ENCODE results near the gene SYNDIG1.

The SYNDIG1 gene

DNA sequence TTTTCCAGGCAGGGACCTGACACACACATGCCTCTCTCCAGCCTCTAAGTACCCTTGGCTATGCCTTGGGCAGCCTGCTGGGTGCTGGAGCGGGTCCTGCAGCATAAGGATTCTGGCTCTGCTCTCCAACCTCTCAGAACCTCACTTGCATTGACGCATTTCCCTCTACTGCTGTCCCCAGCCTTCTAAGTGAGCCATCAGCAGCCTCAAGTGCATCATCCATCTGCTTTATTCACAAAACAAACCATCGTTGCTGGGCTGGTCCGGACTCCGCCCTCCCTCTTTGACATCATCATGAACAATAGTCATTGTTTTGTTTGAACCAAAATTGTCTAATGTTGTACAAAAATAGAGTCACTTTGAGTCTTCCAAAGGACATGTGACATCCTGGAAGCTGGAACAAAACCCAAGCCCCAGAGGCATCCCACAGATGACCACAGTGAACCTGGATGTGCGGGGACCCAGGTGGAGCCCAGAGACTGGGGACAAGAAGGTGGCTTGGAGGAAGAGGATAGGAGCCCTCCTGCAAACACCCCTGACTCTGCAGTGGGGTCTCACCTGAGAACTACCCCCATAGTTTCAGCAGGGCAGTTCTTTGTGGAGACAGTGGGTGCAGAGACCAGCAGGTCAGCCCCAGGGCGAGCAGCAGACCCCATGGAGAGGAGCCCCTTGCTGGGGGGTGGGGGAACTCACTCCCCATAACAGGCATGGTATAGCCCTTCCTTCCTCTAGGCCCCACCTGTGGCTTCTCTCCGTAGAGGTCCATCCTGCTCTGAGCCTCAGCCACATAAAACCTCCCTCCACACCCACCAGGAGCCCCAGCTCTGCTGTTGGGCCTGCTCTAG, 230.1 kb downstream of the SYNDIG1 start:
- DNase-seq, result no peak

DNA sequence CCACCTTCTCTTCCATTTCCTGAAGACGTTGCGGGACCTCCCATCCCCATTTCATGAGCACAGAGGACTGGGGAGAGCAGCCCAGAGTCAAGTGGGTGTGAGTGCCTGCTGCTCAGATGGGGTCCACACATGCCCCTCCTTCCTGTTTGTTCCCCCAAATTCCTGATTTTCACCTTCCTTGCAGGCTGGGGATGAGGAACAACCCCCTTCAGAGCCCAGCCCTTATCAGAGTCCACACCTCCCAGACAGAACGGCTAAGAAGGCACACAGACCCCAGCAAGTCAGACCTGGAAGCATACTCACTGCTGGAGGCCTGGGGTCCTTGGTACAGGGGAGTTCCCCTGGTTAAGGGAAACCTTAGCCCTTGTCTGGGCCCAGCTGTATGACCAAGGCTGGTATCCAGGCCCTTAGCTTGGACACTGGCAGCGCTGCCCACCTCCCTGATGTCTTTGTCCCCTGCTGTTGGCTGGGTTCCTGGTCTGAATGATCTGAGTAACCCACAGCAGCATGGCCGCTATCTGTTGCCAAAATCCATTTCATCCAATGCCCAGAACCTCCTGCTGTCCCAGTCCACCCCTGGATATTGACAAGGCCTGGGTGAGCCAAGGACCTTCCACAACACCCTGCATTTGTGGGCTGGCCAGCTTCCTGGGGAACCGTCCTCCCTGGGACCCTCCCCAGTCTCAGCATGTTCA, 230.9 kb downstream of the SYNDIG1 start:
- no peak for DNase-seq

- no peak for DNase-seq
Observed at GRCh38 chr20:24701027-24701426, 231.6 kb downstream of the SYNDIG1 start.

DNA sequence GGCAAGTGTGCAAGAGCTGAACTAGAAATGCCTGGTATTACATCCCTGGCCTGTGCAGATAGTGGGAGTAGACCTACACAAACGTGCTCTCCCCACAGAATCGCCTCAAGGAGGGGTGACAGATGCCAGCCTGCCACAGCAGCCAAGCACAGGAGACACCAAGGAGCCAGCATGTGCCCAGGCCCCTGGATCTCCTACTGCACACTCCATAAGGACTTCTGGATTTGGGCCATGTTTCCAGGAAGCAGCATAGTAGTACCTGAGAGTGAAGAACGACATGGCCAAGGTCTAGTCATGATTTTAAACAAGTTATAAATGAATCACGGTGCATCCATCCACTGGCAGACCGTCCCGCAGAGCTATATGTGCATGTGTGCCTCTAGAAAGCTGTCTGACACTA, 232.2 kb downstream of the SYNDIG1 start:
- no peak for DNase-seq

GRCh38 chr20:24702501-24703283, 233.3 kb downstream of the SYNDIG1 start:
- no peak for DNase-seq

DNA sequence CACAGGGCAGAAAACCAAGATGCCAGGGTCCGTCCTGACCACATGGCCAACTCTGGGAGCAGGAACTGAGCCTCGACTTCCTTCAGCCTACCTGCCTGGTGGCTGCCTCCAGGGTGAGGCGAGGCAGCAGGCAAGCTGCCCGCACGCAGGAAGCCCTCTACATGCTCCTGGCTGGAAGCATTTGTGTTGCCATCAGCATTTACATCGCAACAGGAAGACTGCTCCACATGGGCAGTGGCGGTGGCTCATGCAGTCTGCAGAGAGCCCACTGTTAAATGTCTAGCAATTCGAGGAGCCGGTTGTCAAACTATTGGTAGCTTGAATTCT, 233.8 kb downstream of the SYNDIG1 start:
- DNase-seq, result no peak

DNA sequence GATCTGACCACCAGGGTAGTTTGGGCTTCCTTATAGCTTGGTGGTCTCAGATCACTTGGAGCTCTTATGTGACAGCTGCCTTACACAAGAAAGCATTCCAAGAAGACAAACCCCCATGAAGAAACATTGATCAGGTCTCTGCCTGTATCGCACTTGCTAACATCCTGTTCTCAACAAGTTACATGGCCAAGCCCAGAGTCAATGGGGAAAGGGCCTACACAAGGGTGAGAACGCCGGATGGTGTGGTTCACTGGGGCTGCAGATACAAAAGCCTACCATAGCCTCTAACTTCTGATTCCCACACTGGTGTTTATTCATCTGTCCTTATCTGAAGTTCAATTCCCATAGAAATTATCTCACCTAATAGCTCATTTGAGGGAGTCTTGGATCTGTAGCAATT, 235.5 kb downstream of the SYNDIG1 start:
- no peak for DNase-seq

DNA sequence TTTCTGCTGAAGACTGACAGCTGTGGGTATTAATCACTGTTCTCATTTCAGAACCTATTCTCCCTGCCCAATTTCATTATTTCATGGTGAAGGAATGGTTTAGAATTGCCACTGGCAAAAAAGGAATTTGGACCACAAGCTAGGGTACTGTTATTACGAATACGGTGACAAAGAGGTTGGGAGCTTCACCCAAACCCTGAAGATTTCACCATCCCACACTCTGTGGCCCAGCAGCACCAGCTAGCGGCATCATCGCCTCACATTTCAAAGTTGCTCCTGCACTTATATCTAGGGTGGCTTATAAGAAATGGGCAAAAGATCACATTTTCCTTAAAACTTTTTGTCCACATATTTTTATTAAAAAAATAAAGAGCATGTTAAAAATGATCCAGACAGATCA, 236.1 kb downstream of the SYNDIG1 start:
- no peak for DNase-seq

- no peak for DNase-seq
Observed at GRCh38 chr20:24708411-24709295, 239.2 kb downstream of the SYNDIG1 start.
